GM12864 (cell line): ENCODE data around the gene COL26A1.

ENCODE experiments used
- DNase-seq: peaks from one replicate; pipeline ENCODE4 v3.0.0-alpha.2; 2011; ENCODE audit warnings: low read depth
- H3K4me3 ChIP-seq: 2 replicates; pipeline ENCODE4 v1.5.1; 2011; ENCODE audit warnings: mild to moderate bottlenecking, low read depth, low read length, control low read depth
- CTCF ChIP-seq: IDR thresholded peaks from 2 replicates; pipeline ENCODE4 v1.5.1; 2011; ENCODE audit warnings: low read depth, mild to moderate bottlenecking, moderate library complexity, low read length, control low read depth, inconsistent platforms; ENCODE audit errors: missing control alignments

COL26A1 gene

GRCh38 chr7:101395376-101395775, 32.7 kb downstream of the COL26A1 start:
- no peak overlapping the region for H3K4me3 ChIP-seq
- TF ChIP-seq CTCF = no peak
- DNase-seq = no peak

GRCh38 chr7:101397243-101397642, 34.6 kb downstream of the COL26A1 start:
- no peak for DNase-seq
- H3K4me3 ChIP-seq = no peak overlapping the region
- TF ChIP-seq CTCF = no peak

- TF ChIP-seq CTCF = no peak
- DNase-seq = no peak
- H3K4me3 ChIP-seq = no peak overlapping the region
These were observed 35.2 kb downstream of the COL26A1 start for GRCh38 chr7:101397770-101398324.

GRCh38 chr7:101398396-101399289, 36.0 kb downstream of the COL26A1 start:
- no peak for DNase-seq
- no peak overlapping the region for H3K4me3 ChIP-seq
- no peak for TF ChIP-seq CTCF

- no peak overlapping the region for H3K4me3 ChIP-seq
- DNase-seq = no peak
- TF ChIP-seq CTCF = no peak
These were observed 37.1 kb downstream of the COL26A1 start for GRCh38 chr7:101399759-101400158.

GRCh38 chr7:101400751-101401150, 38.1 kb downstream of the COL26A1 start:
- no peak for DNase-seq
- no peak overlapping the region for H3K4me3 ChIP-seq
- TF ChIP-seq CTCF = no peak
